ENCODE results near the gene ZFTA.
A peak's percentile ranks its signal among the peaks of the same experiment; 100 is the strongest.

The ZFTA gene

GRCh38 chr11:63747011-63747410, 21.6 kb downstream of the ZFTA start:
- peak; percentile 57 for DNase-seq (ENCODE audit: low read depth)
- H3K4me3 ChIP-seq (ENCODE audit: control insufficient read depth, low read depth, low read length) = no peak overlapping the region
- TF ChIP-seq CTCF (conservative IDR thresholded peaks at IDR 0.05; ENCODE audit: control insufficient read depth, insufficient read depth, low read depth, low read length) = no peak

GRCh38 chr11:63745304-63746170, 23.0 kb downstream of the ZFTA start:
- no peak for DNase-seq (ENCODE audit: low read depth)
- H3K4me3 ChIP-seq (ENCODE audit: control insufficient read depth, low read depth, low read length) = no peak overlapping the region

GRCh38 chr11:63738720-63739360, 29.7 kb downstream of the ZFTA start:
- peak; percentile 85 for DNase-seq (ENCODE audit: low read depth)
- peak; percentile 95 for TF ChIP-seq CTCF (conservative IDR thresholded peaks at IDR 0.05; ENCODE audit: control insufficient read depth, insufficient read depth, low read depth, low read length)
- H3K4me3 ChIP-seq (ENCODE audit: control insufficient read depth, low read depth, low read length) = no peak overlapping the region

More at GRCh38 chr11:63745304-63746170, 23.0 kb downstream of the ZFTA start:
- TF ChIP-seq CTCF (conservative IDR thresholded peaks at IDR 0.05; ENCODE audit: control insufficient read depth, insufficient read depth, low read depth, low read length) = peak; percentile 31

GRCh38 chr11:63737718-63738117, 30.9 kb downstream of the ZFTA start:
- no peak for TF ChIP-seq CTCF (conservative IDR thresholded peaks at IDR 0.05; ENCODE audit: control insufficient read depth, insufficient read depth, low read depth, low read length)
- no peak overlapping the region for H3K4me3 ChIP-seq (ENCODE audit: control insufficient read depth, low read depth, low read length)
- no peak for DNase-seq (ENCODE audit: low read depth)

- TF ChIP-seq CTCF (conservative IDR thresholded peaks at IDR 0.05; ENCODE audit: control insufficient read depth, insufficient read depth, low read depth, low read length) = no peak
- no peak for DNase-seq (ENCODE audit: low read depth)
Observed at GRCh38 chr11:63736864-63737263, 31.7 kb downstream of the ZFTA start.

GRCh38 chr11:63729326-63729725, 39.2 kb downstream of the ZFTA start:
- H3K4me3 ChIP-seq (ENCODE audit: control insufficient read depth, low read depth, low read length) = no peak overlapping the region
- no peak for TF ChIP-seq CTCF (conservative IDR thresholded peaks at IDR 0.05; ENCODE audit: control insufficient read depth, insufficient read depth, low read depth, low read length)
- DNase-seq (ENCODE audit: low read depth) = no peak

More at GRCh38 chr11:63736864-63737263, 31.7 kb downstream of the ZFTA start:
- H3K4me3 ChIP-seq (ENCODE audit: control insufficient read depth, low read depth, low read length) = no peak overlapping the region
